ENCODE data around the gene CBLC.

GRCh38 chr19:44845286-44845611 lies 67.6 kb downstream of the CBLC start:
- TF ChIP-seq, protein P1, sequence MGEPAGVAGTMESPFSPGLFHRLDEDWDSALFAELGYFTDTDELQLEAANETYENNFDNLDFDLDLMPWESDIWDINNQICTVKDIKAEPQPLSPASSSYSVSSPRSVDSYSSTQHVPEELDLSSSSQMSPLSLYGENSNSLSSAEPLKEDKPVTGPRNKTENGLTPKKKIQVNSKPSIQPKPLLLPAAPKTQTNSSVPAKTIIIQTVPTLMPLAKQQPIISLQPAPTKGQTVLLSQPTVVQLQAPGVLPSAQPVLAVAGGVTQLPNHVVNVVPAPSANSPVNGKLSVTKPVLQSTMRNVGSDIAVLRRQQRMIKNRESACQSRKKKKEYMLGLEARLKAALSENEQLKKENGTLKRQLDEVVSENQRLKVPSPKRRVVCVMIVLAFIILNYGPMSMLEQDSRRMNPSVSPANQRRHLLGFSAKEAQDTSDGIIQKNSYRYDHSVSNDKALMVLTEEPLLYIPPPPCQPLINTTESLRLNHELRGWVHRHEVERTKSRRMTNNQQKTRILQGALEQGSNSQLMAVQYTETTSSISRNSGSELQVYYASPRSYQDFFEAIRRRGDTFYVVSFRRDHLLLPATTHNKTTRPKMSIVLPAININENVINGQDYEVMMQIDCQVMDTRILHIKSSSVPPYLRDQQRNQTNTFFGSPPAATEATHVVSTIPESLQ (CRISPR knock-in tag; IDR thresholded peaks at IDR 0.05) = no peak
- TF ChIP-seq CTCF (IDR thresholded peaks at IDR 0.05) (no peak), ZNF121 (CRISPR knock-in tag; IDR thresholded peaks at IDR 0.05) (no peak), USF2 (CRISPR knock-in tag; IDR thresholded peaks at IDR 0.05) (no peak), CBFB (CRISPR knock-in tag; IDR thresholded peaks at IDR 0.05; ENCODE audit: low read depth) (no peak), SP1 (CRISPR knock-in tag; conservative IDR thresholded peaks at IDR 0.05) (no peak), ELF4 (CRISPR knock-in tag; IDR thresholded peaks at IDR 0.05; ENCODE audit: low read depth) (no peak), NFYB (CRISPR knock-in tag; conservative IDR thresholded peaks at IDR 0.05; ENCODE audit: low read depth) (no peak), OVOL2 (CRISPR knock-in tag; IDR thresholded peaks at IDR 0.05; ENCODE audit: borderline replicate concordance) (no peak), NR3C1 (CRISPR knock-in tag; conservative IDR thresholded peaks at IDR 0.05; ENCODE audit: low read depth) (no peak), ZNF219 (CRISPR knock-in tag; IDR thresholded peaks at IDR 0.05; ENCODE audit: borderline replicate concordance) (no peak)
- TF ChIP-seq, protein P2, sequence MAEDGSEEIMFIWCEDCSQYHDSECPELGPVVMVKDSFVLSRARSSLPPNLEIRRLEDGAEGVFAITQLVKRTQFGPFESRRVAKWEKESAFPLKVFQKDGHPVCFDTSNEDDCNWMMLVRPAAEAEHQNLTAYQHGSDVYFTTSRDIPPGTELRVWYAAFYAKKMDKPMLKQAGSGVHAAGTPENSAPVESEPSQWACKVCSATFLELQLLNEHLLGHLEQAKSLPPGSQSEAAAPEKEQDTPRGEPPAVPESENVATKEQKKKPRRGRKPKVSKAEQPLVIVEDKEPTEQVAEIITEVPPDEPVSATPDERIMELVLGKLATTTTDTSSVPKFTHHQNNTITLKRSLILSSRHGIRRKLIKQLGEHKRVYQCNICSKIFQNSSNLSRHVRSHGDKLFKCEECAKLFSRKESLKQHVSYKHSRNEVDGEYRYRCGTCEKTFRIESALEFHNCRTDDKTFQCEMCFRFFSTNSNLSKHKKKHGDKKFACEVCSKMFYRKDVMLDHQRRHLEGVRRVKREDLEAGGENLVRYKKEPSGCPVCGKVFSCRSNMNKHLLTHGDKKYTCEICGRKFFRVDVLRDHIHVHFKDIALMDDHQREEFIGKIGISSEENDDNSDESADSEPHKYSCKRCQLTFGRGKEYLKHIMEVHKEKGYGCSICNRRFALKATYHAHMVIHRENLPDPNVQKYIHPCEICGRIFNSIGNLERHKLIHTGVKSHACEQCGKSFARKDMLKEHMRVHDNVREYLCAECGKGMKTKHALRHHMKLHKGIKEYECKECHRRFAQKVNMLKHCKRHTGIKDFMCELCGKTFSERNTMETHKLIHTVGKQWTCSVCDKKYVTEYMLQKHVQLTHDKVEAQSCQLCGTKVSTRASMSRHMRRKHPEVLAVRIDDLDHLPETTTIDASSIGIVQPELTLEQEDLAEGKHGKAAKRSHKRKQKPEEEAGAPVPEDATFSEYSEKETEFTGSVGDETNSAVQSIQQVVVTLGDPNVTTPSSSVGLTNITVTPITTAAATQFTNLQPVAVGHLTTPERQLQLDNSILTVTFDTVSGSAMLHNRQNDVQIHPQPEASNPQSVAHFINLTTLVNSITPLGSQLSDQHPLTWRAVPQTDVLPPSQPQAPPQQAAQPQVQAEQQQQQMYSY (CRISPR knock-in tag; IDR thresholded peaks at IDR 0.05) = no peak
- TF ChIP-seq, protein P3, sequence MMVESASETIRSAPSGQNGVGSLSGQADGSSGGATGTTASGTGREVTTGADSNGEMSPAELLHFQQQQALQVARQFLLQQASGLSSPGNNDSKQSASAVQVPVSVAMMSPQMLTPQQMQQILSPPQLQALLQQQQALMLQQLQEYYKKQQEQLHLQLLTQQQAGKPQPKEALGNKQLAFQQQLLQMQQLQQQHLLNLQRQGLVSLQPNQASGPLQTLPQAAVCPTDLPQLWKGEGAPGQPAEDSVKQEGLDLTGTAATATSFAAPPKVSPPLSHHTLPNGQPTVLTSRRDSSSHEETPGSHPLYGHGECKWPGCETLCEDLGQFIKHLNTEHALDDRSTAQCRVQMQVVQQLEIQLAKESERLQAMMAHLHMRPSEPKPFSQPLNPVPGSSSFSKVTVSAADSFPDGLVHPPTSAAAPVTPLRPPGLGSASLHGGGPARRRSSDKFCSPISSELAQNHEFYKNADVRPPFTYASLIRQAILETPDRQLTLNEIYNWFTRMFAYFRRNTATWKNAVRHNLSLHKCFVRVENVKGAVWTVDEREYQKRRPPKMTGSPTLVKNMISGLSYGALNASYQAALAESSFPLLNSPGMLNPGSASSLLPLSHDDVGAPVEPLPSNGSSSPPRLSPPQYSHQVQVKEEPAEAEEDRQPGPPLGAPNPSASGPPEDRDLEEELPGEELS (CRISPR knock-in tag; IDR thresholded peaks at IDR 0.05) = no peak
